ENCODE results near the gene MND1. TPM values are rescaled to one million over a fixed set of nuclear protein-coding genes. Genes with fewer than 3 reads are reported as not detected.

The MND1 gene
- total and polyA plus RNA-seq, 2 of the 8 experiments (the other 6 are each of a cell fraction or from before 2014, with no cell fraction given), result 4.4 to 26.2 TPM

DNA sequence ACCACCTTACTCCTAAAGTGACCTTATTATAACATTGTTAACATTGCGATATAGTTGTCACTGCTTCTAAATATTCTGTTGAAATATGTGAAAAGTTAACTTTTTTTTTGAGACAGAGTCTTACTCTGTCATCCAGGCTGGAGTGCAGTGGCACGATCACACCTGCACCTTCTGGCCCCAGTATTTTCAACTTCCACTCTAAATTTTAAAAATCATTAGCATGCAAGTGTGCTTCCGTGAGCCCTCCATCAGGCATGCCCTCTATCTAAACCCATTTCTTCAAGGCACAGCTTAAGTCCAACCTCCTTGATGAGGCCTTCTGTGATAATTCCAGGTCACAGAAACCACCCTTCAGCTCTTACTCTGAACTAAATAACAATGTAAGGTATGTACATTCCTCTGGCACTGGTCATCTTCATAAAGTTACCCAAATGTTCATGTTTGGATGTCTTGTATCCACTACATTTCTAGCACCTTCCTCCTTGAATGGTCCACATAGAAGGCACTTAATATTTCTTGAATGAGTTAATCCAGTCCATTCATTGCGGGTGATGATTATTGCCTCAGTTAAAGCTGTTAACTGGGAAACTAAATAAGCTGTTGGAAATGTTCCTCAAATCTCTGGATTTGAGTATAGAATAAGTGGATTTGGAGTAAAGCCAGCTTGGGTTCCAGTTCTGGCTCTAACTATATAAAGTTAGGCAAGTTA lies 83.0 kb downstream of the MND1 start (continued):
- no peak for TF ChIP-seq CTCF (IDR thresholded peaks at IDR 0.05; ENCODE audit: control extremely low read depth in 1 of 3, insufficient read depth in 1 of 3, low read depth in 1 of 3, low read length in 3 of 3)
- no peak for TF ChIP-seq RAD21 (IDR thresholded peaks at IDR 0.05 in 1 of 2, conservative IDR thresholded peaks at IDR 0.05 in 1 of 2; ENCODE audit: low read depth in 2 of 2, low read length in 2 of 2)
- TF ChIP-seq FOSL1 (IDR thresholded peaks at IDR 0.05; ENCODE audit: insufficient read depth, low read depth, low read length), result no peak
- no peak for TF ChIP-seq SP2 (IDR thresholded peaks at IDR 0.05; ENCODE audit: low read length)
- no peak for TF ChIP-seq BRCA1 (IDR thresholded peaks at IDR 0.05; ENCODE audit: low read depth, low read length)

All from H1 (cell line).